ENCODE results near the gene DUOX2.
"Not testable (repeated sequence)": the region's sequence is repeated elsewhere in the genome, so short reads cannot be mapped to it uniquely, and the experiment has no call there.

DUOX2 gene

GRCh38 chr15:45118996-45119395 lies 5.0 kb upstream of the DUOX2 start:
- DNase-seq (ENCODE audit: low spot score), result no peak

GRCh38 chr15:45118131-45118588 lies 4.2 kb upstream of the DUOX2 start:
- DNase-seq (ENCODE audit: low spot score), result peak; percentile 94

GRCh38 chr15:45117308-45118130 lies 3.5 kb upstream of the DUOX2 start:
- DNase-seq (ENCODE audit: low spot score), result no peak

- no peak for DNase-seq (ENCODE audit: low spot score)
These were observed 2.7 kb upstream of the DUOX2 start for GRCh38 chr15:45116482-45117307.

- DNase-seq (ENCODE audit: low spot score), result no peak
These were observed 2.1 kb upstream of the DUOX2 start for GRCh38 chr15:45116006-45116481.

GRCh38 chr15:45115312-45115820 lies 1.4 kb upstream of the DUOX2 start:
- no peak for DNase-seq (ENCODE audit: low spot score)

- no peak for DNase-seq (ENCODE audit: low spot score)
These were observed 746 bp upstream of the DUOX2 start for GRCh38 chr15:45114751-45115085.

GRCh38 chr15:45113380-45113990 lies 487 bp downstream of the DUOX2 start:
- DNase-seq (ENCODE audit: low spot score), result no peak

GRCh38 chr15:45112591-45113379 lies 1.2 kb downstream of the DUOX2 start:
- no peak for DNase-seq (ENCODE audit: low spot score)

- DNase-seq (ENCODE audit: low spot score), result no peak
These were observed 1.8 kb downstream of the DUOX2 start for GRCh38 chr15:45112143-45112590.

- no peak for DNase-seq (ENCODE audit: low spot score)
These were observed 2.4 kb downstream of the DUOX2 start for GRCh38 chr15:45111390-45112142.

GRCh38 chr15:45110256-45110820 lies 3.6 kb downstream of the DUOX2 start:
- peak; percentile 30 for DNase-seq (ENCODE audit: low spot score)

GRCh38 chr15:45107941-45108630 lies 5.9 kb downstream of the DUOX2 start:
- DNase-seq (ENCODE audit: low spot score), result no peak

GRCh38 chr15:45106002-45106790 lies 7.8 kb downstream of the DUOX2 start:
- DNase-seq (ENCODE audit: low spot score), result no peak

GRCh38 chr15:45105586-45105985 lies 8.4 kb downstream of the DUOX2 start:
- no peak for DNase-seq (ENCODE audit: low spot score)

- DNase-seq (ENCODE audit: low spot score), result not testable (repeated sequence)
These were observed 9.8 kb downstream of the DUOX2 start for GRCh38 chr15:45104170-45104569.

GRCh38 chr15:45102226-45102625 lies 11.7 kb downstream of the DUOX2 start:
- no peak for DNase-seq (ENCODE audit: low spot score)

GRCh38 chr15:45101749-45102148 lies 12.2 kb downstream of the DUOX2 start:
- no peak for DNase-seq (ENCODE audit: low spot score)
